Panc1 (cell line): ENCODE measurements around the gene TPSB2.
"Not testable (repeated sequence)": the region's sequence is repeated elsewhere in the genome, so short reads cannot be mapped to it uniquely, and the experiment has no call there.

Source experiments
- CTCF ChIP-seq: fragments of 450-650 bp; IDR thresholded peaks from 2 replicates; pipeline ENCODE4 v1.5.1; 2017; ENCODE audit warnings: mild to moderate bottlenecking
- SIN3A ChIP-seq: IDR thresholded peaks from 2 replicates; pipeline ENCODE4 v1.6.1; 2012; ENCODE audit warnings: low read depth, mild to moderate bottlenecking, low read length, moderate library complexity, borderline replicate concordance; ENCODE audit not compliant: insufficient read depth
- TF ChIP-seq, protein P1 (sequence below), 2 experiments: IDR thresholded peaks; 2 replicates each; pipeline ENCODE4 v1.6.1; 2011 to 2012; ENCODE audit warnings: low read depth in 2 of 2, control low read depth in 1 of 2, low read length in 1 of 2, mild to moderate bottlenecking in 1 of 2, moderate library complexity in 1 of 2; ENCODE audit not compliant: insufficient read depth in 1 of 2

- not testable (repeated sequence) for TF ChIP-seq SIN3A, CTCF
- TF ChIP-seq, protein P1, sequence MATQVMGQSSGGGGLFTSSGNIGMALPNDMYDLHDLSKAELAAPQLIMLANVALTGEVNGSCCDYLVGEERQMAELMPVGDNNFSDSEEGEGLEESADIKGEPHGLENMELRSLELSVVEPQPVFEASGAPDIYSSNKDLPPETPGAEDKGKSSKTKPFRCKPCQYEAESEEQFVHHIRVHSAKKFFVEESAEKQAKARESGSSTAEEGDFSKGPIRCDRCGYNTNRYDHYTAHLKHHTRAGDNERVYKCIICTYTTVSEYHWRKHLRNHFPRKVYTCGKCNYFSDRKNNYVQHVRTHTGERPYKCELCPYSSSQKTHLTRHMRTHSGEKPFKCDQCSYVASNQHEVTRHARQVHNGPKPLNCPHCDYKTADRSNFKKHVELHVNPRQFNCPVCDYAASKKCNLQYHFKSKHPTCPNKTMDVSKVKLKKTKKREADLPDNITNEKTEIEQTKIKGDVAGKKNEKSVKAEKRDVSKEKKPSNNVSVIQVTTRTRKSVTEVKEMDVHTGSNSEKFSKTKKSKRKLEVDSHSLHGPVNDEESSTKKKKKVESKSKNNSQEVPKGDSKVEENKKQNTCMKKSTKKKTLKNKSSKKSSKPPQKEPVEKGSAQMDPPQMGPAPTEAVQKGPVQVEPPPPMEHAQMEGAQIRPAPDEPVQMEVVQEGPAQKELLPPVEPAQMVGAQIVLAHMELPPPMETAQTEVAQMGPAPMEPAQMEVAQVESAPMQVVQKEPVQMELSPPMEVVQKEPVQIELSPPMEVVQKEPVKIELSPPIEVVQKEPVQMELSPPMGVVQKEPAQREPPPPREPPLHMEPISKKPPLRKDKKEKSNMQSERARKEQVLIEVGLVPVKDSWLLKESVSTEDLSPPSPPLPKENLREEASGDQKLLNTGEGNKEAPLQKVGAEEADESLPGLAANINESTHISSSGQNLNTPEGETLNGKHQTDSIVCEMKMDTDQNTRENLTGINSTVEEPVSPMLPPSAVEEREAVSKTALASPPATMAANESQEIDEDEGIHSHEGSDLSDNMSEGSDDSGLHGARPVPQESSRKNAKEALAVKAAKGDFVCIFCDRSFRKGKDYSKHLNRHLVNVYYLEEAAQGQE (IDR thresholded peaks at IDR 0.05; ENCODE audit: insufficient read depth in 1 of 2, low read depth in 2 of 2, low read length in 1 of 2): not testable (repeated sequence)
These were observed 18.0 kb upstream of the TPSB2 start for GRCh38 chr16:1247903-1248537.
